H9 (cell line): Measurements from ENCODE around the gene BFSP1. TPM values are rescaled to one million over a fixed set of nuclear protein-coding genes. Genes with fewer than 3 reads are reported as not detected.
A peak's percentile ranks its signal among the peaks of the same experiment; 100 is the strongest.

Experiments used
- DNase-seq: peaks from one replicate; pipeline ENCODE4 v3.0.0-alpha.2; 2017
- H2AFZ ChIP-seq: one replicate; pipeline ENCODE4 v1.6.1; 2013; ENCODE audit warnings: mild to moderate bottlenecking, low read length, control low read depth, moderate library complexity
- H2AK5ac ChIP-seq: 2 replicates; pipeline ENCODE4 v1.6.1; 2013; ENCODE audit warnings: low read length, control low read depth, mixed read lengths; ENCODE audit not compliant: insufficient read length
- H2BK120ac ChIP-seq: one replicate; pipeline ENCODE4 v1.6.1; 2013; ENCODE audit warnings: low read depth, mild to moderate bottlenecking, low read length, control low read depth, inconsistent platforms; ENCODE audit not compliant: poor library complexity, severe bottlenecking
- H2BK12ac ChIP-seq: 2 replicates; pipeline ENCODE4 v1.6.1; 2013; ENCODE audit warnings: low read length, control low read depth, mixed read lengths, low read depth; ENCODE audit not compliant: insufficient read length
- H2BK15ac ChIP-seq: 2 replicates; pipeline ENCODE4 v1.6.1; 2013; ENCODE audit warnings: low read depth, low read length, control low read depth
- H2BK20ac ChIP-seq: one replicate; pipeline ENCODE4 v1.6.1; 2013; ENCODE audit warnings: low read depth, mild to moderate bottlenecking, low read length, control low read depth, inconsistent platforms; ENCODE audit not compliant: poor library complexity, severe bottlenecking
- H2BK5ac ChIP-seq: 2 replicates; pipeline ENCODE4 v1.6.1; 2013; ENCODE audit warnings: low read length, control low read depth, mixed read lengths; ENCODE audit not compliant: insufficient read length
- H3K14ac ChIP-seq: 2 replicates; pipeline ENCODE4 v1.6.1; 2013; ENCODE audit warnings: low read length, control low read depth; ENCODE audit not compliant: insufficient read depth
- H3K18ac ChIP-seq: 2 replicates; pipeline ENCODE4 v1.6.1; 2013; ENCODE audit warnings: low read depth, mild to moderate bottlenecking, mixed read lengths, low read length, control low read depth; ENCODE audit not compliant: insufficient read length
- H3K23ac ChIP-seq: 2 replicates; pipeline ENCODE4 v1.6.1; 2013; ENCODE audit warnings: low read length, control low read depth, mixed read lengths, low read depth; ENCODE audit not compliant: insufficient read length
- H3K23me2 ChIP-seq: 2 replicates; pipeline ENCODE4 v1.6.1; 2013; ENCODE audit warnings: low read depth, mild to moderate bottlenecking, mixed read lengths, low read length, control low read depth; ENCODE audit not compliant: insufficient read length, poor library complexity, severe bottlenecking
- H3K27ac ChIP-seq: 2 replicates; pipeline ENCODE4 v1.5.1; 2013; ENCODE audit warnings: low read length, control low read depth, mixed read lengths, low read depth; ENCODE audit not compliant: insufficient read length
- H3K27me3 ChIP-seq: 2 replicates; pipeline ENCODE4 v1.6.1; 2013; ENCODE audit warnings: low read length, control low read depth, inconsistent platforms; ENCODE audit not compliant: insufficient read depth
- H3K4ac ChIP-seq: 2 replicates; pipeline ENCODE4 v1.6.1; 2013; ENCODE audit warnings: low read depth, mild to moderate bottlenecking, control low read depth, inconsistent platforms, low read length, moderate library complexity
- H3K4me1 ChIP-seq: 2 replicates; pipeline ENCODE4 v1.6.1; 2013; ENCODE audit warnings: low read length, control low read depth, inconsistent platforms; ENCODE audit not compliant: insufficient read depth
- H3K4me2 ChIP-seq: 2 replicates; pipeline ENCODE4 v1.6.1; 2013; ENCODE audit warnings: low read length, control low read depth, mixed read lengths; ENCODE audit not compliant: insufficient read length, insufficient read depth
- H3K56ac ChIP-seq: 2 replicates; pipeline ENCODE4 v1.6.1; 2013; ENCODE audit warnings: low read depth, mild to moderate bottlenecking, mixed read lengths, low read length, control low read depth; ENCODE audit not compliant: insufficient read length
- H3K79me1 ChIP-seq: 2 replicates; pipeline ENCODE4 v1.6.1; 2013; ENCODE audit warnings: low read depth, mild to moderate bottlenecking, moderate library complexity, low read length, control low read depth, inconsistent platforms; ENCODE audit not compliant: insufficient read depth, poor library complexity, severe bottlenecking
- H3K79me2 ChIP-seq: 2 replicates; pipeline ENCODE4 v1.6.1; 2013; ENCODE audit warnings: low read length, control low read depth, inconsistent platforms; ENCODE audit not compliant: insufficient read depth
- H3K9ac ChIP-seq: 2 replicates; pipeline ENCODE4 v1.6.1; 2013; ENCODE audit warnings: low read length, control low read depth, mixed read lengths; ENCODE audit not compliant: insufficient read length; ENCODE audit errors: extremely low read depth
- H3K9me3 ChIP-seq: one replicate; pipeline ENCODE4 v1.6.1; 2013; ENCODE audit warnings: low read depth, low read length, inconsistent platforms; ENCODE audit not compliant: control insufficient read depth
- H3T11ph ChIP-seq: one replicate; pipeline ENCODE4 v1.6.1; 2013; ENCODE audit warnings: mild to moderate bottlenecking, low read length, control low read depth, inconsistent platforms
- H4K20me1 ChIP-seq: one replicate; pipeline ENCODE4 v1.6.1; 2013; ENCODE audit not compliant: control insufficient read depth, insufficient read length, insufficient read depth
- H4K5ac ChIP-seq: 2 replicates; pipeline ENCODE4 v1.6.1; 2013; ENCODE audit warnings: low read depth, mild to moderate bottlenecking, mixed read lengths, low read length, control low read depth; ENCODE audit not compliant: insufficient read length
- H4K8ac ChIP-seq: replicated peaks from 2 replicates; pipeline ENCODE4 v1.6.1; 2013; ENCODE audit warnings: low read length, control low read depth, mixed read lengths, low read depth; ENCODE audit not compliant: insufficient read length
- H4K91ac ChIP-seq: 2 replicates; pipeline ENCODE4 v1.6.1; 2013; ENCODE audit warnings: low read depth, mild to moderate bottlenecking, moderate library complexity, mixed read lengths, low read length, control low read depth; ENCODE audit not compliant: insufficient read length
- H3K27ac Mint-ChIP-seq, 3 experiments: 2 replicates in 2 of 3; 3 replicates in 1 of 3; pipeline ENCODE4 v1.8.0; 2020 to 2021; ENCODE audit warnings: mixed read lengths in 3 of 3, mild to moderate bottlenecking in 1 of 3, moderate library complexity in 1 of 3
- H3K27me3 Mint-ChIP-seq: 2 replicates; pipeline ENCODE4 v1.8.0; 2021; ENCODE audit warnings: low read depth, mild to moderate bottlenecking, moderate library complexity, mixed read lengths
- H3K36me3 Mint-ChIP-seq, 3 experiments: 2 replicates in 2 of 3; 3 replicates in 1 of 3; pipeline ENCODE4 v1.8.0; 2020 to 2021; ENCODE audit warnings: low read depth in 3 of 3, mixed read lengths in 3 of 3; ENCODE audit not compliant: insufficient read depth in 1 of 3
- H3K4me1 Mint-ChIP-seq, 2 experiments: 2 replicates each; pipeline ENCODE4 v1.8.0; 2020; ENCODE audit warnings: mixed read lengths in 2 of 2
- H3K4me3 Mint-ChIP-seq, 2 experiments: 2 replicates in 1 of 2; 3 replicates in 1 of 2; pipeline ENCODE4 v1.8.0; 2020 to 2021; ENCODE audit warnings: mild to moderate bottlenecking in 2 of 2, mixed read lengths in 2 of 2, moderate library complexity in 1 of 2
- H3K9me3 Mint-ChIP-seq, 2 experiments: 2 replicates in 1 of 2; 3 replicates in 1 of 2; pipeline ENCODE4 v1.8.0; 2020; ENCODE audit warnings: mild to moderate bottlenecking in 2 of 2, mixed read lengths in 2 of 2, moderate library complexity in 1 of 2
- WGBS: extraction: QIAGEN DNeasy Blood & Tissue Kit; methylation state at CpG from one replicate; pipeline ENCODE4 v1.1.7; 2013; ENCODE audit warnings: missing lambda C conversion rate, low lambda C conversion rate, mixed read lengths; ENCODE audit not compliant: insufficient read length; ENCODE audit errors: extremely low coverage; 5-methylcytosine and 5-hydroxymethylcytosine counted together
- total RNA-seq: library from RNA; stranded (reverse); gene quantifications from 2 replicates; pipeline ENCODE4 v1.2.1, GENCODE V29; 2021
- TF ChIP-seq, protein P1 (sequence below): fragments of 200-600 bp; sonication (generic); conservative IDR thresholded peaks from 3 replicates; pipeline ENCODE4 v1.8.0; 2021; ENCODE audit warnings: antibody characterized with exemption, mild to moderate bottlenecking

BFSP1 gene
- total RNA-seq, 1 experiment from 2014 or later, result 9.4 TPM

DNA sequence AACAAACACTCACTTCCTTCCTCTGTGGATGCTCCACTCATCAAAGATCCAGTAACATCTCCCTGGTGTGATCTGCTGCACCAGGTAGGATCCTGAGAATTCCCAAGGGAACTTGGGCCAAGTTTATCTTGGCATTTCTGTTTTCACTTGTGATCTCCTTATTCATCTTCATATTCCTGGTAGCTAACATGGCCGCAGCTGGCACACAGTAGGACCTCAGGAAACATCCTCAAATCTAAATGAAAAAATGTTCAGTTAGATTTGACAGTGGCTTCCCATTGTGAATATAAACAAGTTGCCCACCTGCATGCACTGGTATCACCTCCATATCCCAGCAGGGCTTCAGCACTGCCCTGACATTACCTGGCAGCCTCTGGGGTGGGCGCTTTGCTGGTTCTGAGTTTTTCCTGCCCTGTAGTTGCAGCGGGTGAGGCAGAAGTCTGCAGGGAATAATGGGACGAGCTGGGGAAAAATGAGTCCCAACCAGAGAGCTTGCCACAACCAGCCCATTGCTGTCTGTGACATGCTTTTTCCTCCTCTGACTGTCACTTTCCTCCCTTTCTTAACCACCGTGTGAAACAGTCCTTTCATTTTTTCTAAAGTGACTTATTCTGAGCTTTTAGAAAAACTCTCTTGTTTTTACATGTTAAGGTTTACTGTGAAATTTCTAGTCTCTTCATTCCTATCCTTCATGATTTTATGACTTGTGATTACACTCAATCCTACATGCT, 29.3 kb upstream of the BFSP1 start:
- Histone ChIP-seq H3K14ac (no peak overlapping the region), H3K79me2 (no peaks in the 10 kb centered on the region), H3K79me1 (no peaks in the 10 kb centered on the region), H3K4ac (no peak overlapping the region), H4K5ac (no peak overlapping the region), H2BK12ac (no peak overlapping the region), H3K23me2 (no peaks in the 10 kb centered on the region), H2AFZ (no peak overlapping the region), H2BK15ac (no peak overlapping the region), H2BK5ac (no peak overlapping the region), H3K27me3 (no peaks in the 10 kb centered on the region), H4K8ac (no peak overlapping the region), H2BK20ac (no peak overlapping the region), H3K23ac (no peak overlapping the region), H3K27ac (no peak overlapping the region), H3K18ac (no peak overlapping the region), H3T11ph (no peak overlapping the region), H2BK120ac (no peak overlapping the region), H3K56ac (no peak overlapping the region), H3K9ac (no peak overlapping the region), H2AK5ac (no peak overlapping the region), H3K4me1 (peaks cover 10% of the 10 kb centered on the region; the same call in 1 of the 2 replicates), H4K20me1 (no peaks in the 10 kb centered on the region), H3K4me2 (no peak overlapping the region), H3K9me3 (no peaks in the 10 kb centered on the region), H4K91ac (no peak overlapping the region)
- Mint-ChIP-seq H3K27me3 (no peaks in the 10 kb centered on the region), H3K9me3 (no peaks in the 10 kb centered on the region), H3K4me3 (no peak overlapping the region), H3K4me1 (peaks cover 24% of the 10 kb centered on the region in 2 experiments), H3K27ac (peak overlapping the region in 1 of 3 experiments; percentile 22; a peak in 1 of 7 replicates), H3K36me3 (no peaks in the 10 kb centered on the region)
- no peak for DNase-seq
- TF ChIP-seq, protein P1, sequence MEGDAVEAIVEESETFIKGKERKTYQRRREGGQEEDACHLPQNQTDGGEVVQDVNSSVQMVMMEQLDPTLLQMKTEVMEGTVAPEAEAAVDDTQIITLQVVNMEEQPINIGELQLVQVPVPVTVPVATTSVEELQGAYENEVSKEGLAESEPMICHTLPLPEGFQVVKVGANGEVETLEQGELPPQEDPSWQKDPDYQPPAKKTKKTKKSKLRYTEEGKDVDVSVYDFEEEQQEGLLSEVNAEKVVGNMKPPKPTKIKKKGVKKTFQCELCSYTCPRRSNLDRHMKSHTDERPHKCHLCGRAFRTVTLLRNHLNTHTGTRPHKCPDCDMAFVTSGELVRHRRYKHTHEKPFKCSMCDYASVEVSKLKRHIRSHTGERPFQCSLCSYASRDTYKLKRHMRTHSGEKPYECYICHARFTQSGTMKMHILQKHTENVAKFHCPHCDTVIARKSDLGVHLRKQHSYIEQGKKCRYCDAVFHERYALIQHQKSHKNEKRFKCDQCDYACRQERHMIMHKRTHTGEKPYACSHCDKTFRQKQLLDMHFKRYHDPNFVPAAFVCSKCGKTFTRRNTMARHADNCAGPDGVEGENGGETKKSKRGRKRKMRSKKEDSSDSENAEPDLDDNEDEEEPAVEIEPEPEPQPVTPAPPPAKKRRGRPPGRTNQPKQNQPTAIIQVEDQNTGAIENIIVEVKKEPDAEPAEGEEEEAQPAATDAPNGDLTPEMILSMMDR, result no peak
- no CpG with 5 or more reads among the region's 5 CpGs for WGBS
